ENCODE data around the gene P3H3.

The P3H3 gene

GRCh38 chr12:6778574-6779550, 49.3 kb upstream of the P3H3 start (continued):
- TF ChIP-seq PRDM2 (tag by site-specific recombination; IDR thresholded peaks at IDR 0.05; ENCODE audit: borderline replicate concordance) (peak; percentile 95; the same call in 1 of the 2 replicates), SETDB1 (IDR thresholded peaks at IDR 0.05; ENCODE audit: insufficient read length, low read length) (no peak), ZNF398 (tag by site-specific recombination; IDR thresholded peaks at IDR 0.05) (peak; percentile 66), ZSCAN4 (tag by site-specific recombination; IDR thresholded peaks at IDR 0.05) (peak; percentile 100), ZNF133 (tag by site-specific recombination; IDR thresholded peaks at IDR 0.05) (no peak), ZXDB (tag by site-specific recombination; IDR thresholded peaks at IDR 0.05) (peak; percentile 90), ZNF366 (tag by site-specific recombination; conservative IDR thresholded peaks at IDR 0.05) (peak; percentile 76), ZNF138 (tag by site-specific recombination; IDR thresholded peaks at IDR 0.05; ENCODE audit: borderline replicate concordance) (no peak)

GRCh38 chr12:6779708-6780432, 48.3 kb upstream of the P3H3 start:
- ChIA-PET CTCF (interaction anchor here (0.6 to 8.3 kb wide), 13 partner anchors 9 to 360 kb away, joined by 3 to 93 read pairs (median 4); partner anchors contain the start of genes CD4, MLF2 and PTMS), POLR2A (interaction anchor here (1.0 kb wide), 1 partner anchor 91 kb away, joined by 4 read pairs; the partner anchor contains the start of gene ZNF384)
- peaks cover 7% of the 10 kb centered on the region for H3K4me1 ChIP-seq (ENCODE audit: control insufficient read depth, insufficient read depth, low read length)
- H3K9me3 ChIP-seq (ENCODE audit: control insufficient read depth, insufficient read depth, low read depth, low read length), result no peaks in the 10 kb centered on the region
- no peak overlapping the region for H3K4me3 ChIP-seq (ENCODE audit: low read depth, low read length)
- H3K27ac ChIP-seq (ENCODE audit: extremely low read depth, low read depth, low read length), result no peak overlapping the region
- no peaks in the 10 kb centered on the region for H3K36me3 ChIP-seq (ENCODE audit: control insufficient read depth in 2 of 2, insufficient read depth in 1 of 2, low read length in 2 of 2)
- TF ChIP-seq YY2 (tag by site-specific recombination; IDR thresholded peaks at IDR 0.05) (no peak), ZNF529 (tag by site-specific recombination; IDR thresholded peaks at IDR 0.05; ENCODE audit: insufficient replicate concordance) (no peak), ATF2 (tag by site-specific recombination; IDR thresholded peaks at IDR 0.05; ENCODE audit: low read depth) (no peak), ZBTB1 (tag by site-specific recombination; IDR thresholded peaks at IDR 0.05) (no peak), ZSCAN5A (tag by site-specific recombination; IDR thresholded peaks at IDR 0.05) (no peak), ZNF426 (tag by site-specific recombination; IDR thresholded peaks at IDR 0.05) (no peak), INSM2 (tag by site-specific recombination; IDR thresholded peaks at IDR 0.05) (no peak), SCRT2 (tag by site-specific recombination; IDR thresholded peaks at IDR 0.05) (no peak), HOXD13 (CRISPR knock-in tag; IDR thresholded peaks at IDR 0.05; ENCODE audit: borderline replicate concordance) (no peak), ZNF621 (tag by site-specific recombination; IDR thresholded peaks at IDR 0.05) (no peak), ZNF626 (tag by site-specific recombination; IDR thresholded peaks at IDR 0.05) (no peak), ZNF324 (tag by site-specific recombination; IDR thresholded peaks at IDR 0.05) (no peak)
